A673 (cell line): ENCODE measurements around the gene LFNG.

ENCODE experiments used
- EZH2 ChIP-seq: fragments of 200-600 bp; sonication (generic); IDR thresholded peaks from 2 replicates; pipeline ENCODE4 v1.6.1; 2017; ENCODE audit warnings: borderline replicate concordance, low read depth, mild to moderate bottlenecking, mixed read lengths, antibody characterized with exemption, low read length; ENCODE audit not compliant: poor library complexity, severe bottlenecking
- TF ChIP-seq, protein P1 (sequence below): fragments of 300-800, 200-600 bp; sonication (generic); conservative IDR thresholded peaks from 2 replicates; pipeline ENCODE4 v1.5.1; 2017; ENCODE audit warnings: low read depth, mild to moderate bottlenecking, antibody characterized with exemption, low read length, moderate library complexity, mixed read lengths

GRCh38 chr7:2496375-2496774 lies 23.2 kb upstream of the LFNG start:
- TF ChIP-seq, protein P1, sequence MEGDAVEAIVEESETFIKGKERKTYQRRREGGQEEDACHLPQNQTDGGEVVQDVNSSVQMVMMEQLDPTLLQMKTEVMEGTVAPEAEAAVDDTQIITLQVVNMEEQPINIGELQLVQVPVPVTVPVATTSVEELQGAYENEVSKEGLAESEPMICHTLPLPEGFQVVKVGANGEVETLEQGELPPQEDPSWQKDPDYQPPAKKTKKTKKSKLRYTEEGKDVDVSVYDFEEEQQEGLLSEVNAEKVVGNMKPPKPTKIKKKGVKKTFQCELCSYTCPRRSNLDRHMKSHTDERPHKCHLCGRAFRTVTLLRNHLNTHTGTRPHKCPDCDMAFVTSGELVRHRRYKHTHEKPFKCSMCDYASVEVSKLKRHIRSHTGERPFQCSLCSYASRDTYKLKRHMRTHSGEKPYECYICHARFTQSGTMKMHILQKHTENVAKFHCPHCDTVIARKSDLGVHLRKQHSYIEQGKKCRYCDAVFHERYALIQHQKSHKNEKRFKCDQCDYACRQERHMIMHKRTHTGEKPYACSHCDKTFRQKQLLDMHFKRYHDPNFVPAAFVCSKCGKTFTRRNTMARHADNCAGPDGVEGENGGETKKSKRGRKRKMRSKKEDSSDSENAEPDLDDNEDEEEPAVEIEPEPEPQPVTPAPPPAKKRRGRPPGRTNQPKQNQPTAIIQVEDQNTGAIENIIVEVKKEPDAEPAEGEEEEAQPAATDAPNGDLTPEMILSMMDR: no peak
- TF ChIP-seq EZH2: no peak
